IPS DF 6.9 (cell line): ENCODE results near the gene DLGAP1.

ENCODE experiments used
- DNase-seq: peaks from one replicate; pipeline ENCODE4 v3.0.0-alpha.2; 2013; ENCODE audit warnings: low read depth, low spot score
- H3K27ac ChIP-seq: one replicate; pipeline ENCODE4 v1.5.1; 2013; ENCODE audit warnings: low read length, control low read depth
- H3K27me3 ChIP-seq: 2 replicates; pipeline ENCODE4 v1.6.1; 2013; ENCODE audit warnings: mild to moderate bottlenecking, low read length; ENCODE audit not compliant: control insufficient read depth, insufficient read depth
- H3K36me3 ChIP-seq: 2 replicates; pipeline ENCODE4 v1.6.1; 2013; ENCODE audit warnings: low read length; ENCODE audit not compliant: control insufficient read depth, insufficient read depth
- H3K4me1 ChIP-seq: 2 replicates; pipeline ENCODE4 v1.6.1; 2013; ENCODE audit warnings: low read length; ENCODE audit not compliant: control insufficient read depth, insufficient read depth
- H3K4me3 ChIP-seq: 2 replicates; pipeline ENCODE4 v1.5.1; 2013; ENCODE audit warnings: mild to moderate bottlenecking, low read length
- H3K9me3 ChIP-seq: 2 replicates; pipeline ENCODE4 v1.6.1; 2013; ENCODE audit warnings: low read length, inconsistent platforms; ENCODE audit not compliant: control insufficient read depth, insufficient read depth
- WGBS: extraction: QIAGEN DNeasy Blood & Tissue Kit; methylation state at CpG from one replicate; pipeline ENCODE4 v1.1.7; 2013; ENCODE audit warnings: mixed read lengths, missing lambda C conversion rate; ENCODE audit not compliant: insufficient read length, insufficient coverage; 5-methylcytosine and 5-hydroxymethylcytosine counted together

Gene DLGAP1

GRCh38 chr18:3891245-3891644 lies 563.9 kb downstream of the DLGAP1 start:
- no peaks in the 10 kb centered on the region for H3K4me1 ChIP-seq
- no CpG with 5 or more reads among the region's 3 CpGs for WGBS
- DNase-seq, result no peak
- no peaks in the 10 kb centered on the region for H3K27me3 ChIP-seq
- H3K27ac ChIP-seq, result no peak overlapping the region
- no peak overlapping the region for H3K4me3 ChIP-seq
- H3K9me3 ChIP-seq, result no peaks in the 10 kb centered on the region
- no peaks in the 10 kb centered on the region for H3K36me3 ChIP-seq

DNA sequence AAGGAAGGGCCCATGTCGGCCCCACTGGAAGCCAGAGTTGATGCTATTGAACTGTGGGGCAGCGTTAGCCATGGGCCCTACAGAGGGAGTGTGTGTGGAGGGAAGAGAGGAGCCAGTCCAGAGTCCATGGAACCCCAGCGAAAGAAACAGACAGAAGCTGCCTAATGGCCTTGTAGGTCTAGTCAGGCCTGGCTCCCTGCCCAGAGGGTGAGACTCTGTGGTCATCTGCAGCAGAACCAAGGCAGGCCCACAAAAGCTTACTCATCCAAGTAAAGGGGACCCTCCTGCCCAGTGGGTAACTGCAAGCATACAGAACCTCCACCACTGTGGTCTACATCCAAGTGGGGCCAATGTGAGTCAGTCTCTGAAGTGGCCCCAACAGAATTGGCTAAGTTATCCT lies 565.3 kb downstream of the DLGAP1 start:
- WGBS, result no CpG with 5 or more reads among the region's 3 CpGs
- no peaks in the 10 kb centered on the region for H3K27me3 ChIP-seq
- H3K4me3 ChIP-seq, result no peak overlapping the region
- H3K9me3 ChIP-seq, result no peaks in the 10 kb centered on the region
- H3K27ac ChIP-seq, result no peak overlapping the region
- DNase-seq, result no peak
- no peaks in the 10 kb centered on the region for H3K4me1 ChIP-seq
- H3K36me3 ChIP-seq, result no peaks in the 10 kb centered on the region

DNA sequence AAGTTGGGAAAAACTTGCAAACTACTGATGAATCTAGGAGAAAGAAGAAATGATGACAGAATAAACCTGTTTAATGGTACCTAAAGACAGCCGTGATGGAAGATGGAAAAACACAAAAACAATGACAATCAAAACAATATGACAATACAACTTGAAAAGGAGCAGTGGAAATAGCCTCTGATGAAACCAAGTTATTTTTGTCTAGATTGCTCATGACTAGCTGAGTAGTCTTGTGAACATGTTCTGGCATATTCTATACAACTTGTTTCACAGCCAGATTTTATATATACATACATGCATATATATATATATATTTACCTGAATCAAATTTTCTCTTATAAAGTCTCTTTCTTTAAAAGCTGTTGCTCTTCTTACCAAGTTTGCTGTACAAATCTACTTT lies 566.0 kb downstream of the DLGAP1 start:
- H3K9me3 ChIP-seq, result no peaks in the 10 kb centered on the region
- no peak for DNase-seq
- H3K27ac ChIP-seq, result no peak overlapping the region
- H3K4me1 ChIP-seq, result no peaks in the 10 kb centered on the region
- H3K27me3 ChIP-seq, result no peaks in the 10 kb centered on the region
- H3K36me3 ChIP-seq, result no peaks in the 10 kb centered on the region
- no peak overlapping the region for H3K4me3 ChIP-seq
- no CpG with 5 or more reads among the region's 1 CpG for WGBS

GRCh38 chr18:3886575-3887322 lies 568.4 kb downstream of the DLGAP1 start:
- no peaks in the 10 kb centered on the region for H3K9me3 ChIP-seq
- WGBS, result no CpG with 5 or more reads among the region's 10 CpGs
- H3K36me3 ChIP-seq, result no peaks in the 10 kb centered on the region
- DNase-seq, result no peak
- no peak overlapping the region for H3K27ac ChIP-seq
- H3K27me3 ChIP-seq, result no peaks in the 10 kb centered on the region
- H3K4me3 ChIP-seq, result no peak overlapping the region
- H3K4me1 ChIP-seq, result no peaks in the 10 kb centered on the region

GRCh38 chr18:3885209-3885792 lies 569.8 kb downstream of the DLGAP1 start:
- no peak overlapping the region for H3K27ac ChIP-seq
- no peaks in the 10 kb centered on the region for H3K9me3 ChIP-seq
- H3K36me3 ChIP-seq, result no peaks in the 10 kb centered on the region
- no peaks in the 10 kb centered on the region for H3K27me3 ChIP-seq
- no CpG with 5 or more reads among the region's 2 CpGs for WGBS
- DNase-seq, result no peak
- no peaks in the 10 kb centered on the region for H3K4me1 ChIP-seq
- H3K4me3 ChIP-seq, result no peak overlapping the region

- DNase-seq, result no peak
- no CpG with 5 or more reads among the region's 19 CpGs for WGBS
- no peak overlapping the region for H3K27ac ChIP-seq
These were observed 575.3 kb downstream of the DLGAP1 start for GRCh38 chr18:3879836-3880120.

DNA sequence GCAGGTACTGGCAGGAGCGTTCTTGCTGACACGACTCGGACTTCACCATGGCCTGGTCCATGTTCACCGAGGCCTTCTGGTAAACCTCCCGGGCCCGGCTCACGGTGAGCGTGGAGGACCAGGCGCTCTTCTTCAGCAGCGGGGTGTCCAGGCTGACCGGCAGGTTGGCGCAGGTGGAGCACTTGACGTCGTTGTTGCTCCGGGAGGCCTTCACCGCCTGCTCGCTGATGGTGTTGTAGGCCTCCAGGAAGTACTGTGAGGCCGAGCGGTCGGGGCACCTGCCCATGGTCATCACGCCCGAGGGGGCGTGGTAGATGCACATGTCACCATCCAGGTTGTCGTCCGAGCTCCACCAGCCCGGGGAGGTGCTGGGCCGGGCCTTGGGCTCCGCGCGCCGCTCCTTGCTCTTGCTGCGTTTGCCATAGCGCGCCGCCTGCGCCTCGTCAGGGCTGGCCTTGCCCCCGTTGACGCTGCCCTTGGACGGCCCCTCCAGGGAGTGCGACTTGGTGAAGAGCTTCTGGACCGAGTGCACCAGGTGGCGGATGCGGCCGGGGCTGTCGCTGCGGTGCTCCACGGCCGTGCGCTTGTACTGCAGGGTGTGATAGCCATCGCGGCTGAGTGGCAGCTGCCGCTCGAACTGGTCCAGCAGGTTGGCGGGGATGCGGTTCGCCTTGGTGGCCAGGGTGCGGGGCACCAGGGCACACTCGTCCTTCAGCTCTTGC lies 575.8 kb downstream of the DLGAP1 start:
- Histone ChIP-seq H3K27ac (no peak overlapping the region), H3K27me3 (no peaks in the 10 kb centered on the region), H3K36me3 (peaks cover 8% of the 10 kb centered on the region; the same call in 1 of the 2 replicates), H3K4me1 (no peaks in the 10 kb centered on the region), H3K4me3 (no peak overlapping the region), H3K9me3 (no peaks in the 10 kb centered on the region)
- WGBS, result no CpG with 5 or more reads among the region's 59 CpGs
- DNase-seq, result no peak

More at GRCh38 chr18:3879836-3880120, 575.3 kb downstream of the DLGAP1 start:
- peaks cover 8% of the 10 kb centered on the region; the same call in 1 of the 2 replicates for H3K36me3 ChIP-seq
- no peaks in the 10 kb centered on the region for H3K27me3 ChIP-seq
- H3K4me3 ChIP-seq, result no peak overlapping the region
- no peaks in the 10 kb centered on the region for H3K4me1 ChIP-seq
- H3K9me3 ChIP-seq, result no peaks in the 10 kb centered on the region

DNA sequence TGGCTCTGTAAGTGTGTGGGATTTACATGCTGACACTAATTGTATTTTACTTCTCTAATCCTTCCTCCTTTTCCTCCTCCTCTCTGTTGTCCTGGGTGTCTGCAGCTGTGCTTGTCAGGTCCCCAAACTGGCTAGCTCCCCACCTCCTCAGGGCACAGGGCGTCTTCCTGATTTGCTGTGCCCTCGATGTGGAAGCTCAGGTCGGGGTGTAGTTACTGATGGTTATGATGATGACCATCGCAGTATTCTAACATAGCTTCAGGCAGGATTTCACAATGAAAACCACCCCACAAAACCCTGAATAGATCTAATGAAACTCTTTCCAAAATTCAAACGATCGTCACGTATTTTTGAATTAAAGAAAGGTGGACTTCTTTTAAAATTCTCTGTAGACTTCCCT lies 576.7 kb downstream of the DLGAP1 start:
- Histone ChIP-seq H3K27ac (no peak overlapping the region), H3K27me3 (no peaks in the 10 kb centered on the region), H3K36me3 (peaks cover 8% of the 10 kb centered on the region; the same call in 1 of the 2 replicates), H3K4me3 (no peak overlapping the region), H3K9me3 (no peaks in the 10 kb centered on the region), H3K4me1 (no peaks in the 10 kb centered on the region)
- DNase-seq, result no peak
- no CpG with 5 or more reads among the region's 7 CpGs for WGBS

DNA sequence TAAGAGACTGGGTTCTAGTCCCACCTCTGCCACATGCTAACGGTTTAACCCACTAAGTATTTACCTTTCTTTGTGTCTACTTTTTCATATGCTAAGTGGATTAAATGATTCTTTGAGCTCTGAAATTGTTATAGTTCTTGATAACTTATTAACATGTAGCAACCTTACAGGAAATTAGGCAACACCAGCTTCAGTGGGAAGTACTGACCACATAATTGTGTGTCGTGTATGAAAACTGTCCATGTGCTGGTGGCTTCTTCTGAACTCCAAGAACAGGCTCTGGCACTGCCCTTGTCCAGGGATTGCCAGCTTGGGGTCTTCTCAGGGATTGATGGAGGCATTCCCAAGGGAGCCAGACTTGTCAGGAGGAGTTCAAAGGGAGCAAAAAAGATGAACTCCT lies 577.4 kb downstream of the DLGAP1 start:
- WGBS, result no CpG with 5 or more reads among the region's 2 CpGs
- Histone ChIP-seq H3K27me3 (no peaks in the 10 kb centered on the region), H3K36me3 (peaks cover 8% of the 10 kb centered on the region; the same call in 1 of the 2 replicates), H3K27ac (no peak overlapping the region), H3K4me3 (no peak overlapping the region), H3K9me3 (no peaks in the 10 kb centered on the region), H3K4me1 (no peaks in the 10 kb centered on the region)
- DNase-seq, result no peak

DNA sequence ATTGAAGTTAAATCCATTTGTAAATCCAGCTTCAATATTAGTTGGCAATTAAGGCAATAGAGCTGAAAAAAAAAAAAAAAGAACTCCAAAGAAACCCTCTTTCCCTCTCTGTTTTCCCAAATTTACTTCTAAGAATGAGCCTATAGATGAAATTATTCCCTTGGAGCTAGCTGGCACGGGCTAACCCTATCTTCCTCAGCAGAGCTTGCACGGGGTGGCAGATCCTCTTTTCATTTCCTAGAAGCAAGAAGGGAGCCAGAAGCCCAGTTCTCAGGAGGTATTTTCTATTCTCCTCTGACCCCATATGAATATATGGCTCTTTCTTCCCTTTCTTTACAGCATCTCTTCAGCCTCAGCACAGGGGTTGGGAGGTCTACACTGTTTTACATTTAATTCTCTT lies 579.1 kb downstream of the DLGAP1 start:
- H3K4me3 ChIP-seq, result no peak overlapping the region
- H3K36me3 ChIP-seq, result peaks cover 8% of the 10 kb centered on the region; the same call in 1 of the 2 replicates
- H3K27ac ChIP-seq, result no peak overlapping the region
- H3K9me3 ChIP-seq, result no peaks in the 10 kb centered on the region
- no CpG with 5 or more reads among the region's 2 CpGs for whole genome bisulfite sequencing
- DNase-seq, result no peak
- no peaks in the 10 kb centered on the region for H3K27me3 ChIP-seq
- no peaks in the 10 kb centered on the region for H3K4me1 ChIP-seq
